HFFc6 (cell line): Measurements from ENCODE around the gene FLT3. TPM values are rescaled to one million over a fixed set of nuclear protein-coding genes. Genes with fewer than 3 reads are reported as not detected.

Source experiments
- DNase-seq: peaks from one replicate; pipeline ENCODE4 v3.0.0-alpha.2; 2018
- H3K27ac Mint-ChIP-seq: 2 replicates; pipeline ENCODE4 v1.8.0; 2020; ENCODE audit warnings: mild to moderate bottlenecking, mixed read lengths
- H3K27me3 Mint-ChIP-seq: 2 replicates; pipeline ENCODE4 v1.8.0; 2021; ENCODE audit warnings: mild to moderate bottlenecking, moderate library complexity, mixed read lengths; ENCODE audit not compliant: insufficient read depth
- H3K36me3 Mint-ChIP-seq: 2 replicates; pipeline ENCODE4 v1.8.0; 2021; ENCODE audit warnings: low read depth, mixed read lengths
- H3K4me1 Mint-ChIP-seq: 2 replicates; pipeline ENCODE4 v1.8.0; 2020; ENCODE audit warnings: low read depth, mixed read lengths
- H3K4me3 Mint-ChIP-seq: 2 replicates; pipeline ENCODE4 v1.8.0; 2020; ENCODE audit warnings: mild to moderate bottlenecking, moderate library complexity, mixed read lengths
- H3K9me3 Mint-ChIP-seq: 2 replicates; pipeline ENCODE4 v1.8.0; 2020; ENCODE audit warnings: mild to moderate bottlenecking, mixed read lengths
- total RNA-seq, 6 experiments: library from RNA; stranded (reverse); fragmentation: NEBNext Ultra II Directional; extraction: Animal tissue kit (Norgen Biotek cat#: 25700); gene quantifications; 2 replicates in 1 of 6; 3 replicates in 5 of 6; pipeline ENCODE4 v1.2.3, GENCODE V29; 2021
- TF ChIP-seq, protein P1 (sequence below): fragments of 200-600 bp; sonication (generic); IDR thresholded peaks from 2 replicates; pipeline ENCODE4 v1.5.0; 2021; ENCODE audit warnings: antibody characterized with exemption, mild to moderate bottlenecking

FLT3 gene
- total RNA-seq, 6 experiments from 2014 or later, result not detected

DNA sequence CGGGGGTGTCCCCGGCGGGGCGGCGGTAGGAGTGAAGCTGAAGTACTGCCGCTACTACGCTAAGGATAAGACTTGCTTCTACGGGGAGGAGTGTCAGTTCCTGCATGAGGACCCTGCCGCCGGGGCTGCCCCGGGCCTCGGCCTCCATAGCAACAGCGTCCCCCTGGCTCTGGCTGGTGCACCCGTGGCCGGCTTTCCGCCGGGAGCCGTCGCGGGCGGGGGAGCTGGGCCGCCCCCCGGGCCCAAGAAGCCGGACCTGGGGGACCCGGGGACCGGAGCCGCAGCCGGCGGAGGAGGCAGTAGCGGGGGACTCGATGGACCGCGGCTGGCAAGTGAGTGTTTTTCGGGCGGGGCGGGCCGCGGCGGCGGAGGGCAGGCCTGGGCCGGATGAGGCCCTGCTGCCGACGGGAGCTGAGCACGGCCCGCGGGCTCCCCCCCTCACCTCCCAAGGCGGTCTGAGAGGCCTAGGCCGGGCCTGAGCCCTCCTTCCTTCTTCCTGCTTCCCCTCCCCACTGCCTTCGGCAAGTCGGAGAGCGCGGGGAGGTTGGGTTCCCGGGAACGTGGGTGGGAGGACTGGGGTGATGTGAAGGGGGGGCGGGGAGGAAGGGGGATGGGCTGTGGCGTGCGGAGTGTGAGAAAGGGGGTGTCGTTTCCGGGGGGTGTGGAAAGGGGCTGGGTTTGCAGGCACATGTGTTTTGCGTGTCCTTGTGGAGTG, 38.5 kb upstream of the FLT3 start:
- TF ChIP-seq, protein P1, sequence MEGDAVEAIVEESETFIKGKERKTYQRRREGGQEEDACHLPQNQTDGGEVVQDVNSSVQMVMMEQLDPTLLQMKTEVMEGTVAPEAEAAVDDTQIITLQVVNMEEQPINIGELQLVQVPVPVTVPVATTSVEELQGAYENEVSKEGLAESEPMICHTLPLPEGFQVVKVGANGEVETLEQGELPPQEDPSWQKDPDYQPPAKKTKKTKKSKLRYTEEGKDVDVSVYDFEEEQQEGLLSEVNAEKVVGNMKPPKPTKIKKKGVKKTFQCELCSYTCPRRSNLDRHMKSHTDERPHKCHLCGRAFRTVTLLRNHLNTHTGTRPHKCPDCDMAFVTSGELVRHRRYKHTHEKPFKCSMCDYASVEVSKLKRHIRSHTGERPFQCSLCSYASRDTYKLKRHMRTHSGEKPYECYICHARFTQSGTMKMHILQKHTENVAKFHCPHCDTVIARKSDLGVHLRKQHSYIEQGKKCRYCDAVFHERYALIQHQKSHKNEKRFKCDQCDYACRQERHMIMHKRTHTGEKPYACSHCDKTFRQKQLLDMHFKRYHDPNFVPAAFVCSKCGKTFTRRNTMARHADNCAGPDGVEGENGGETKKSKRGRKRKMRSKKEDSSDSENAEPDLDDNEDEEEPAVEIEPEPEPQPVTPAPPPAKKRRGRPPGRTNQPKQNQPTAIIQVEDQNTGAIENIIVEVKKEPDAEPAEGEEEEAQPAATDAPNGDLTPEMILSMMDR, result no peak
- peak overlapping the region; percentile 93 for H3K4me3 Mint-ChIP-seq
- H3K4me1 Mint-ChIP-seq, result peaks cover 44% of the 10 kb centered on the region
- H3K27me3 Mint-ChIP-seq, result peaks cover 3% of the 10 kb centered on the region; the same call in 1 of the 2 replicates
- peak overlapping the region; percentile 87 for H3K27ac Mint-ChIP-seq
- no peak for DNase-seq
- H3K9me3 Mint-ChIP-seq, result no peaks in the 10 kb centered on the region
- no peaks in the 10 kb centered on the region for H3K36me3 Mint-ChIP-seq

DNA sequence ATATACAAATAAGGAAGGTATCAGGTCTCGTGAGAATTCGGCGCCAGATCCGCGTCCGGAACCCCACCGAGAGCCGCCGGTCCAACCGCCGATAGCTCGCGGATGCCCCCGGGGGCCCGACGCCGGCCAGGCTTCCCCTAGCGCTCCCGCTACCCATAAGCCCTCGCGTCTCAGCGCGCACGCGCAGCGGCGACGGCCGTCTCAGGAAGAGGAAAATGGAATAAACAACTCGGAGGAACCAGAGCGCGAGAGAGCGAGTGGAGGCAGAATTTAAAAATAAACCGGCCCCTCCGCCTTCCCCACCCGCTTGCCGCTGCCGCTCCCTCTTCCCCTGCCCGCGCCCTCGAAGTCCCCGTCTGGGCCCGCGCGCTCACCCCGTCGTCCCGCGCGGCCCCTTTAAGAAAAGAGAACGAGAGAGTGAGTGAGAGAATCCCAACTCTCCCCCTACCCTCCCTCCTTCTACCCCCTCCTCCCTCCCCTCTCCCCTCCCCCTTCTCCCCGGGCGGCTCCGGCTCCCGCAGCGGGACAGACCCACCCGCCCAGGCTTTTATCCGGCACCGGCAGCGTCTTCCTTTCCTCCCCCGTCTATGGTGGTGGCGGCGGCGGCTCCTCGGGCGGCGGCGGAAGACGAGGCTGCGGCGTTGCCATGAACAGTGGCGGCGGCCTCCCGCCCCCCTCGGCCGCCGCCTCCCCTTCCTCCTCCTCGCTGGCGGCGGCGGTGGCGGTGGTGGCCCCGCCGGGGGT, 37.8 kb upstream of the FLT3 start, which contains the start of gene PAN3:
Gene PAN3, plus strand, starts transcription at position 534 of the 744 bp plus-strand sequence. Its CDS starts 113 bp downstream, at position 647.
- DNase-seq, result peak; percentile 87
- TF ChIP-seq, protein P1, result no peak
- peaks cover 3% of the 10 kb centered on the region; the same call in 1 of the 2 replicates for H3K27me3 Mint-ChIP-seq
- H3K4me3 Mint-ChIP-seq, result peak within 1 kb of the TSS; percentile 93
- peaks cover 44% of the 10 kb centered on the region for H3K4me1 Mint-ChIP-seq
- no peaks in the 10 kb centered on the region for H3K9me3 Mint-ChIP-seq
- no peaks in the 10 kb centered on the region for H3K36me3 Mint-ChIP-seq
- H3K27ac Mint-ChIP-seq, result peak within 1 kb of the TSS; percentile 97

DNA sequence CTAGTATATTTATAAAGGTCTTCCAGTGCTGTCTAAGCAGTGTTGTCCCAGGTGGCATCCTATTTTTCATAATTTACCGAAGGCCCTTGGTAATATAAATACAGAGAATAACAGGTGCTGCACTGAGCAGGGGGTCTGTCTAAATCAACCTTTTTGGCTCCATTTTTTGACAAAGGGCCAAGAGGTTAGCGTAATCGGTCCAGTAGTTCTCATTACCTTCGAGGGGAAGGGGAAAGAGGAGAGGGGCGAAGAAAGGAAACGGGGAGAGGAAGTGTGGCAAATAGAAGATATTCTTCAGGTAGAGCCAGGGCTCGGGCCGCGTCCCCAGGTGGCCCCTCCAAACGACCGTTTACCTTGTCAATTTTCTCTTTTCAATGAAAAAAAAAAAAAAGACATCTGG, 37.2 kb upstream of the FLT3 start:
- H3K27me3 Mint-ChIP-seq, result peaks cover 3% of the 10 kb centered on the region; the same call in 1 of the 2 replicates
- no peak for DNase-seq

DNA sequence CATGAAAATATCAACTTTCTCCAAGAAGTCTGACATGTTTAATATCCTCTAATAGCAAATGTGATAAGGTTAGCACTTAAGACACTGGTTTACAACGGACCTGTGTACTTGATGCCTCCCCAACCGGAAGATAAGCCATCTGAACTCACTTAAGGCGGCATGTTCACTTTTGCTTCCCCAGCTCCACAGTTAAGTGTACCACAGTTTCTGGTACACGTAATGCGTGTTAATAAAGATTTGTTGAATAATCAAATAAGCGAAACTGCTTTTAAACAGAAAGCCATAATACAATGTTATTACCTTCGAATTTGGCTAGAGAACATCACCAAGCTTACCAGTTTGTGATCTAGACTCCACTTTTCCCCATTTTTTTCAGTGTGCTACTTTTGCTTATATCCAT, 36.5 kb upstream of the FLT3 start:
- Mint-ChIP-seq H3K27ac (peak overlapping the region; percentile 97), H3K4me3 (peak overlapping the region; percentile 93), H3K9me3 (no peaks in the 10 kb centered on the region), H3K36me3 (no peaks in the 10 kb centered on the region), H3K4me1 (peaks cover 31% of the 10 kb centered on the region), H3K27me3 (peaks cover 3% of the 10 kb centered on the region; the same call in 1 of the 2 replicates)
- no peak for DNase-seq
- TF ChIP-seq, protein P1, result no peak

More for the DNA sequence above, 37.2 kb upstream of the FLT3 start:
- no peaks in the 10 kb centered on the region for H3K9me3 Mint-ChIP-seq
- H3K4me1 Mint-ChIP-seq, result peaks cover 38% of the 10 kb centered on the region
- peak overlapping the region; percentile 93 for H3K4me3 Mint-ChIP-seq
- H3K36me3 Mint-ChIP-seq, result no peaks in the 10 kb centered on the region
- TF ChIP-seq, protein P1, result no peak
- peak overlapping the region; percentile 97 for H3K27ac Mint-ChIP-seq

DNA sequence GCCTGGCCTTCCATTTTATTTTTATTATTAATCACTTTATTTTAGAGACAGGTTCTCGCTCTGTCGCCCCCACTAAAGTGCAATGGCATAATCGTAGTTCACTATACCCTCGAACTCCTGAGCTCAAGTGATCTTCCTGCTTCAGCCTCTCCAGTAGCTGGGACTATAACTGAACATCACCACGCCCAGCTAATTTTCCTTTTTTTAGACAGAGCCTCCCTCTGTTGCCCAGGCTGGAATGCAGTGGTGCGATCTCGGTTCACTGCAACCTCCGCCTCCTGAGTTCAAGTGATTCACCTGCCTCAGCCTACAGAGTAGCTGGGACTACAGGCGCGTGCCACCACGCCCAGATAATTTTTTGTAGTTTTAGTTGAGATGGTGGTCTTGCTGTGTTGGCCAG, 31.3 kb upstream of the FLT3 start:
- Mint-ChIP-seq H3K27ac (no peak overlapping the region), H3K9me3 (no peaks in the 10 kb centered on the region), H3K36me3 (no peaks in the 10 kb centered on the region), H3K4me3 (no peak overlapping the region), H3K27me3 (no peaks in the 10 kb centered on the region), H3K4me1 (peaks cover 2% of the 10 kb centered on the region)
- DNase-seq, result no peak
- TF ChIP-seq, protein P1, result no peak
